CMK (cell line): Measurements from ENCODE around the gene HEATR9.

Experiments used
- DNase-seq: peaks from one replicate; pipeline ENCODE4 v3.0.0-alpha.2; 2010; ENCODE audit warnings: low read depth

HEATR9 gene

DNA sequence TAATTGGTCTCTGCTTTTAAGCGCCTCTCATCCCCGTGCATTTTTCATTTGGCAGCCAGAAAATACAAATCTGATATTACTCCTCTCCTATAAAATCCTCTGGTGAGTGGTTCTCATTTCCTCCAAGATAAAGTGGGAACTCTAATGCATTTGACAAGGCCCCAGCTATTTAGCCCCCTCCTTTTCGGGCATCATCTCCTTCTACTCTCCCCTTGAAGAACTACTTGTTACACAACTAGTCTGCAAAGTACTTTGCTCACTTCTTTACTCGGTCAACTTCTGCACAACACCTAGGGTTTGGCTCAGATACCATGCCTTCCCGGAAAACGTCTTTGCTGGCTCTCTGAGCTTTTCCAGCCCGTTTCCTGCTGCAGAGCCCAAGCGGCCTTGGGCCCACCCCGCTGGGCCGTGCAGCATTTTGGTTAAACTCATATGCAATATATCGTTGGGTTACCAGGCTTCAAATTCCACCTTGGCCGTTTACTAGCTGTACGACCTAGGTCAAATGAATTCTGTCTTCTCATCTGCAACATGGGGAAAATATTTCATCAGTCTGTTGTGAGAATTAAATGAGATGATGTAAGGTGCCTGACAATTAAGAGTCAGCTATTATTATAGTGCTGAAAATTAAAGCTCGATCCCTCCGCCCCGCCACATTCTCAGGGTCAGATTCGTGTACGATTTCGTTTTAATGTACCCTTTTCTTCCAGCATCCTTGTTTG is 60.3 kb downstream of the HEATR9 start:
- DNase-seq: peak; percentile 25

DNA sequence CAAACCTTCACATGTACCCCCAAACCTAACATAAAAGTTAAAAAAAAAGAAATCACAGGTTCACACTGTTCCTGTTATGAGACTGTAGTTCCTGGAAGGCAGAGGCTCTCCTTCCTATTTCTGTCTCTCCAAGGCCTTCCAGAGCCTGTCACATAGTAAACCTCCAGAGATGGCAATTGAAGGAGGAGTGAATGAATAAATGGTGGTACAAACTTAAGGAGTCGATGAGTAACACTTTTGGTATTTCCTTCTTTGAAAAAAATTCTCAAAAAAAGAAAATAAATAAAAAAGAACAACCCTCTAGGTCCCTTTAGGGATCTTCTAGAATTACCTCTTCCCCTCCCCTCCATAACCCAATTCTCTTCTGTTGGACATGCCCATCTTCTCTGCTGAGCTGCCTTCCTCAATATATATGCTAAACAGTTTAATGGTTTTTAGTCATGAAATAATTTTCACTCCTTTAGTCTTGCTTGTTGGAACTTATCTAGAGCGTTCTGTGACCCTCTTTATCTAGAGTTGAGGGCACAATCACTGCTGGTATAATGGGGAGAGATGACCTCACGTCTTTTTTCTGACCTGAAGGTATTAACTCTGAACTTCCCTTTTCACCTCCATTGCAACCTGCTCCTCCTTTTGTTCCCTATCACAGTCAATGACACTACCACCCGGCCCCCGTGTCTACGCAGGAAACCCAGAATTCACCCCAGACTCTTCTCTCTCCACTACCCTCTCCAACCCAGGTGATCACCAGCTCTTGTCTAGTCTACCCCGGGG is 61.1 kb downstream of the HEATR9 start:
- no peak for DNase-seq
